Ovary (tissue), 3 donors: ENCODE measurements around the gene DISC1.

Source experiments
- CTCF ChIP-seq, 3 donors: fragments of 450-650 bp in 2 of 3; fragments of 200-600 bp in 1 of 3; IDR thresholded peaks; one replicate each; pipeline versions ENCODE4 v1.5.1 to v1.8.0; 2016 to 2022; ENCODE audit warnings: antibody characterized with exemption in 3 of 3, mild to moderate bottlenecking in 1 of 3
- EP300 ChIP-seq: sonication (generic); formaldehyde crosslinking; IDR thresholded peaks from one replicate; pipeline ENCODE4 v1.6.1; 2017; ENCODE audit warnings: antibody characterized with exemption
- POLR2A ChIP-seq: fragments of 450-650 bp; IDR thresholded peaks from one replicate; pipeline ENCODE4 v1.6.1; 2017; ENCODE audit warnings: antibody characterized with exemption, mild to moderate bottlenecking, moderate library complexity
- donor health status: DM: no; HTN: no; CAD: no.

- TF ChIP-seq CTCF (IDR thresholded peaks at IDR 0.05) (no peak), POLR2A (no peak), EP300 (no peak)
Measured at GRCh38 chr1:231723146-231723545, 96.6 kb downstream of the DISC1 start.
